NCI-H345 treated with DMSO at 0.1 percent for 48 hours (cell line): ENCODE measurements around the gene PRKAG2.
A peak's percentile ranks its signal among the peaks of the same experiment; 100 is the strongest.
"Not testable (repeated sequence)": the region's sequence is repeated elsewhere in the genome, so short reads cannot be mapped to it uniquely, and the experiment has no call there.

Experiments used
- DNase-seq: peaks from one replicate; lab custom pipeline; 2025; ENCODE audit not compliant: unreplicated experiment; lab: John Stamatoyannopoulos, UW

Gene PRKAG2

GRCh38 chr7:151837285-151838042 is 39.5 kb downstream of the PRKAG2 start:
- DNase-seq = no peak

- DNase-seq = no peak
These were observed 40.0 kb downstream of the PRKAG2 start for GRCh38 chr7:151836927-151837205.

GRCh38 chr7:151836191-151836926 is 40.6 kb downstream of the PRKAG2 start:
- DNase-seq = no peak

- DNase-seq = no peak
These were observed 41.3 kb downstream of the PRKAG2 start for GRCh38 chr7:151835636-151836035.

GRCh38 chr7:151834271-151835035 is 42.5 kb downstream of the PRKAG2 start:
- DNase-seq = no peak

GRCh38 chr7:151833691-151834090 is 43.2 kb downstream of the PRKAG2 start:
- no peak for DNase-seq

- no peak for DNase-seq
These were observed 43.7 kb downstream of the PRKAG2 start for GRCh38 chr7:151833213-151833651.

GRCh38 chr7:151832656-151833055 is 44.3 kb downstream of the PRKAG2 start:
- DNase-seq = no peak

- no peak for DNase-seq
These were observed 44.8 kb downstream of the PRKAG2 start for GRCh38 chr7:151832138-151832537.

GRCh38 chr7:151831606-151832005 is 45.3 kb downstream of the PRKAG2 start:
- DNase-seq = no peak

- no peak for DNase-seq
These were observed 46.6 kb downstream of the PRKAG2 start for GRCh38 chr7:151830121-151830830.

GRCh38 chr7:151829707-151830106 is 47.2 kb downstream of the PRKAG2 start:
- no peak for DNase-seq

GRCh38 chr7:151827620-151828019 is 49.3 kb downstream of the PRKAG2 start:
- peak; percentile 88 for DNase-seq

- DNase-seq = not testable (repeated sequence)
These were observed 50.6 kb downstream of the PRKAG2 start for GRCh38 chr7:151826316-151826715.

GRCh38 chr7:151825721-151826120 is 51.2 kb downstream of the PRKAG2 start:
- no peak for DNase-seq

GRCh38 chr7:151824373-151824933 is 52.5 kb downstream of the PRKAG2 start:
- no peak for DNase-seq

- no peak for DNase-seq
These were observed 53.1 kb downstream of the PRKAG2 start for GRCh38 chr7:151823566-151824372.

GRCh38 chr7:151822541-151823181 is 54.3 kb downstream of the PRKAG2 start:
- no peak for DNase-seq

GRCh38 chr7:151821806-151822540 is 54.9 kb downstream of the PRKAG2 start:
- no peak for DNase-seq
